ENCODE measurements around the gene SLC33A1. TPM values are rescaled to one million over a fixed set of nuclear protein-coding genes. Genes with fewer than 3 reads are reported as not detected.

The SLC33A1 gene
- total RNA-seq, 3 donors from 2014 or later = 23.0 to 37.3 (median 33.8) TPM

- DNase-seq (ENCODE audit: low spot score in 2 of 2) = no peak
- Histone ChIP-seq H3K4me3 (no peak overlapping the region), H3K27ac (no peak overlapping the region), H3K36me3 (peaks cover 3% of the 10 kb centered on the region), H3K9me3 (peaks cover 0 to 8% of the 10 kb centered on the region in 2 donors), H3K4me1 (no peaks in the 10 kb centered on the region), H3K27me3 (no peaks in the 10 kb centered on the region)
- intact Hi-C loops (cut with DNase I; ENCODE audit: low total_unique reads) = no loop called here
- TF ChIP-seq, protein P1, sequence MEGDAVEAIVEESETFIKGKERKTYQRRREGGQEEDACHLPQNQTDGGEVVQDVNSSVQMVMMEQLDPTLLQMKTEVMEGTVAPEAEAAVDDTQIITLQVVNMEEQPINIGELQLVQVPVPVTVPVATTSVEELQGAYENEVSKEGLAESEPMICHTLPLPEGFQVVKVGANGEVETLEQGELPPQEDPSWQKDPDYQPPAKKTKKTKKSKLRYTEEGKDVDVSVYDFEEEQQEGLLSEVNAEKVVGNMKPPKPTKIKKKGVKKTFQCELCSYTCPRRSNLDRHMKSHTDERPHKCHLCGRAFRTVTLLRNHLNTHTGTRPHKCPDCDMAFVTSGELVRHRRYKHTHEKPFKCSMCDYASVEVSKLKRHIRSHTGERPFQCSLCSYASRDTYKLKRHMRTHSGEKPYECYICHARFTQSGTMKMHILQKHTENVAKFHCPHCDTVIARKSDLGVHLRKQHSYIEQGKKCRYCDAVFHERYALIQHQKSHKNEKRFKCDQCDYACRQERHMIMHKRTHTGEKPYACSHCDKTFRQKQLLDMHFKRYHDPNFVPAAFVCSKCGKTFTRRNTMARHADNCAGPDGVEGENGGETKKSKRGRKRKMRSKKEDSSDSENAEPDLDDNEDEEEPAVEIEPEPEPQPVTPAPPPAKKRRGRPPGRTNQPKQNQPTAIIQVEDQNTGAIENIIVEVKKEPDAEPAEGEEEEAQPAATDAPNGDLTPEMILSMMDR (IDR thresholded peaks at IDR 0.05) = no peak
- TF ChIP-seq POLR2AphosphoS5 (IDR thresholded peaks at IDR 0.05) = no peak
- TF ChIP-seq POLR2A (IDR thresholded peaks at IDR 0.05) = no peak
These were observed 75.8 kb downstream of the SLC33A1 start for GRCh38 chr3:155778462-155778861.

DNA sequence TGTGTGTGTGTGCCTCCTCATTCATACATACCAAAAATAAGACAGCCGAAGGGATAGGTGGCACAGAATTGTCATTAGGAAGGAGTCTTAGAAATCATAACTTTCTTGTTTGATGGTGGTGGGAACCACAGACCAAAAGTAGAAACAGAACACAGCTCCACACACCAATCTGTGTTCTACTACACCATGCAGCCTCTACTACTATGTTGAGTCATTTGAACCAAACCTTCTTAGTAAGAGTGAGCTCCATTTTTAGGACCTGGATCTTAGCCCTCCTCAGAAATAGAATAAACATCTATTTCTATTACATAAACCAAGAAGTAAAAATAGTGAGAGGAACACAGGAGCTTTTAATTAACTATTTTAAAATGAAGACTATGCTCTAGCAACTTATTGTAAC lies 81.4 kb downstream of the SLC33A1 start:
- H3K36me3 ChIP-seq = peaks cover 3% of the 10 kb centered on the region
- H3K9me3 ChIP-seq = no peaks in the 10 kb centered on the region
- no peaks in the 10 kb centered on the region for H3K4me1 ChIP-seq
- TF ChIP-seq POLR2AphosphoS5 (IDR thresholded peaks at IDR 0.05) (no peak), POLR2A (IDR thresholded peaks at IDR 0.05) (no peak)
- H3K4me3 ChIP-seq = no peak overlapping the region
- no peaks in the 10 kb centered on the region for H3K27me3 ChIP-seq
- intact Hi-C loops (cut with DNase I; ENCODE audit: low total_unique reads) = no loop called here
- H3K27ac ChIP-seq = no peak overlapping the region
- no peak for DNase-seq (ENCODE audit: low spot score in 2 of 2)

DNA sequence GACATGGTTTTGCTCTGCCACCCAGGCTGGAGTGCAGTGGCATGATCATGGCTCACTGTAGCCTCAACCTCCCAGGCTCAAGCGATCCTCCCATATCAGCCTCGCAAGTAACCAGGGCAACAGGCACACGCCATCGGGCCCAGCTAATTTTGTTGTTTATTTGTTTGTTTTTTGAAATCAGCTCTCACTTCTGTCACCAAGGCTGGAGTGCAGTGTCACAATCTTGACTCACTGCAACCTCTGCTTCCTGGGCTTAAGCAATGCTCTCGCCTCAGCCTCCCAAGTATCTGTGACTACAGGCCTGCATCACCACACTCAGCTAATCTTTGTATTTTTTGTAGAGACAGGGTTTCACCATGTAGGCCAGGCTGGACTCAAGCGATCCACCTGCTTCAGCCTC lies 83.1 kb downstream of the SLC33A1 start:
- Histone ChIP-seq H3K27me3 (no peaks in the 10 kb centered on the region), H3K36me3 (peaks cover 3% of the 10 kb centered on the region)
- intact Hi-C loops (cut with DNase I; ENCODE audit: low total_unique reads) = no loop called here

More for the DNA sequence above, 83.1 kb downstream of the SLC33A1 start:
- no peak for TF ChIP-seq POLR2AphosphoS5 (IDR thresholded peaks at IDR 0.05)
- no peak for TF ChIP-seq POLR2A (IDR thresholded peaks at IDR 0.05)
- TF ChIP-seq, protein P1 (IDR thresholded peaks at IDR 0.05) = no peak
- Histone ChIP-seq H3K27ac (no peak overlapping the region), H3K4me3 (no peak overlapping the region), H3K4me1 (no peaks in the 10 kb centered on the region), H3K9me3 (no peaks in the 10 kb centered on the region)
- no peak for DNase-seq (ENCODE audit: low spot score in 2 of 2)

Other genes starting within 250 kb of the SLC33A1 start
- gene PLCH1, start 109.4 kb downstream of the SLC33A1 start, total RNA-seq = 1 to 10 TPM in 2 of 3 donors, not detected in 1; 2.0 to 3.4 TPM
- gene C3orf33, start 48.1 kb downstream of the SLC33A1 start, total RNA-seq = 1 to 10 TPM; 3.0 to 6.3 (median 5.6) TPM
- gene GMPS, start 16.2 kb upstream of the SLC33A1 start, total RNA-seq = 10 to 100 TPM; 25.6 to 37.6 (median 36.1) TPM